HL-60/S4 treated with retinoic acid at 250 ng/mL for 4 days and 3 days (cell line): ENCODE measurements around the gene ITCH.
"Not testable (repeated sequence)": the region's sequence is repeated elsewhere in the genome, so short reads cannot be mapped to it uniquely, and the experiment has no call there.

ENCODE experiments used
- in situ Hi-C: fragments of 300-500 bp; cut with MboI; formaldehyde crosslinking; loops from 2 replicates; pipeline ENCODE4 v1.7.0; 2022; ENCODE audit warnings: low sequenced_read_pairs

The ITCH gene

GRCh38 chr20:34363062-34363464, at the start of gene ITCH:
Gene ITCH, plus strand, starts transcription at chr20:34363273. Its CDS starts 30,539 bp downstream, at chr20:34393812.
- in situ Hi-C loops: no loop called here

GRCh38 chr20:34315236-34315635, 47.8 kb upstream of the ITCH start:
- in situ Hi-C loops: loop anchor here (10.0 to 25.0 kb wide), 2 partner anchors 200 to 447 kb away; partner anchors contain the start of gene DYNLRB1

- in situ Hi-C loops: loop anchor here (10.0 to 25.0 kb wide), 2 partner anchors 198 to 446 kb away; partner anchors contain the start of gene DYNLRB1
Measured at GRCh38 chr20:34316196-34316814, 46.8 kb upstream of the ITCH start.

GRCh38 chr20:34318609-34319443, 44.2 kb upstream of the ITCH start:
- in situ Hi-C loops: loop anchor here (10.0 to 25.0 kb wide), 2 partner anchors 196 to 443 kb away; partner anchors contain the start of gene DYNLRB1

- in situ Hi-C loops: loop anchor here (25.0 kb wide), 1 partner anchor 441 kb away; no protein-coding TSS in a partner anchor
Measured at GRCh38 chr20:34320861-34321260, 42.2 kb upstream of the ITCH start.

GRCh38 chr20:34322267-34323105, 40.6 kb upstream of the ITCH start:
- in situ Hi-C loops: loop anchor here (25.0 kb wide), 1 partner anchor 440 kb away; no protein-coding TSS in a partner anchor

GRCh38 chr20:34324541-34324940, 38.5 kb upstream of the ITCH start:
- in situ Hi-C loops: loop anchor here (25.0 kb wide), 1 partner anchor 438 kb away; no protein-coding TSS in a partner anchor

- in situ Hi-C loops: not testable (repeated sequence)
Measured at GRCh38 chr20:34328207-34328606, 34.9 kb upstream of the ITCH start.

GRCh38 chr20:34328928-34329677, 34.0 kb upstream of the ITCH start:
- in situ Hi-C loops: no loop called here

GRCh38 chr20:34330861-34331544, 32.1 kb upstream of the ITCH start:
- in situ Hi-C loops: not testable (repeated sequence)

GRCh38 chr20:34331838-34332237, 31.2 kb upstream of the ITCH start:
- in situ Hi-C loops: no loop called here

GRCh38 chr20:34332262-34332920, 30.7 kb upstream of the ITCH start:
- in situ Hi-C loops: no loop called here

- in situ Hi-C loops: no loop called here
Measured at GRCh38 chr20:34333786-34334185, 29.3 kb upstream of the ITCH start.

GRCh38 chr20:34334654-34335407, 28.2 kb upstream of the ITCH start:
- in situ Hi-C loops: no loop called here

GRCh38 chr20:34337544-34337943, 25.5 kb upstream of the ITCH start:
- in situ Hi-C loops: no loop called here

GRCh38 chr20:34337982-34338726, 24.9 kb upstream of the ITCH start:
- in situ Hi-C loops: no loop called here

GRCh38 chr20:34340726-34341125, 22.3 kb upstream of the ITCH start:
- in situ Hi-C loops: not testable (repeated sequence)

GRCh38 chr20:34341199-34341598, 21.9 kb upstream of the ITCH start:
- in situ Hi-C loops: not testable (repeated sequence)
